B cell (primary cell): Measurements from ENCODE around the gene CUL9. TPM values are rescaled to one million over a fixed set of nuclear protein-coding genes. Genes with fewer than 3 reads are reported as not detected.

Source experiments
- ATAC-seq: fragments of 200-7000 bp; cut with Tn5 transposase; one replicate; pipeline ENCODE4 v1.10.0; 2021; ENCODE audit warnings: low read depth, mild to moderate bottlenecking, moderate number of reproducible peaks, moderate library complexity
- CTCF ChIA-PET: fragments of 350-600 bp; sonication (Branson Sonifier 250); formaldehyde crosslinking; loops from one replicate; lab custom pipeline; 2021; ENCODE audit warnings: antibody characterized with exemption, inconsistent platforms; lab: Charles Lee
- POLR2A ChIA-PET: fragments of 350-600 bp; sonication (Branson Sonifier 250); formaldehyde crosslinking; loops from one replicate; lab custom pipeline; 2021; ENCODE audit warnings: antibody characterized with exemption; lab: Charles Lee
- DNase-seq: peaks from one replicate; pipeline ENCODE4 v3.0.0; 2013
- H2AFZ ChIP-seq: 2 replicates; pipeline ENCODE4 v1.6.1; 2012; ENCODE audit warnings: mild to moderate bottlenecking, low read depth, low read length; ENCODE audit not compliant: insufficient read depth, poor library complexity, severe bottlenecking
- H3K27ac ChIP-seq, 2 donors: 1 replicate in 1 of 2; 2 replicates in 1 of 2; pipeline ENCODE4 v1.5.1; 2012 to 2013; ENCODE audit warnings: low read length in 2 of 2, mild to moderate bottlenecking in 2 of 2, moderate library complexity in 1 of 2
- H3K27me3 ChIP-seq, 4 experiments: fragments of 200-600 bp in 1 of 4; sonication (generic) in 1 of 4; replicated peaks in 1 of 4; 1 replicate in 2 of 4; 2 replicates in 2 of 4; pipeline versions ENCODE4 v1.6.1 to v1.7.0; 2013 to 2016; ENCODE audit warnings: low read length in 3 of 4, mild to moderate bottlenecking in 2 of 4, mixed read lengths in 1 of 4, moderate library complexity in 1 of 4; ENCODE audit not compliant: insufficient read depth in 4 of 4, control insufficient read depth in 3 of 4; ENCODE audit errors: control extremely low read depth in 1 of 4
- H3K36me3 ChIP-seq, 2 experiments: replicated peaks in 1 of 2; 1 replicate in 1 of 2; 2 replicates in 1 of 2; pipeline versions ENCODE4 v1.6.1 to v1.7.1; 2013; ENCODE audit warnings: low read length in 1 of 2; ENCODE audit not compliant: insufficient read depth in 2 of 2, control insufficient read depth in 1 of 2; ENCODE audit errors: control extremely low read depth in 1 of 2, extremely low read depth in 1 of 2
- H3K4me1 ChIP-seq, 2 donors: fragments of 200-600 bp in 1 of 2; sonication (generic) in 1 of 2; 1 replicate in 1 of 2; 2 replicates in 1 of 2; pipeline versions ENCODE4 v1.5.1 to v1.6.1; 2013 to 2017; ENCODE audit warnings: low read length in 2 of 2; ENCODE audit not compliant: control insufficient read depth in 2 of 2, insufficient read depth in 2 of 2
- H3K4me2 ChIP-seq: replicated peaks from 2 replicates; pipeline ENCODE3; 2012; ENCODE audit warnings: mild to moderate bottlenecking, low read depth, low read length; ENCODE audit not compliant: poor library complexity, severe bottlenecking
- H3K4me3 ChIP-seq, 5 experiments: fragments of 200-600 bp in 1 of 5; sonication (generic) in 1 of 5; 1 replicate in 3 of 5; 2 replicates in 2 of 5; pipeline versions ENCODE4 v1.5.1 to v1.7.0; 2011 to 2016; ENCODE audit warnings: low read length in 4 of 5, mild to moderate bottlenecking in 4 of 5, low read depth in 2 of 5, control low read depth in 1 of 5, moderate library complexity in 1 of 5; ENCODE audit not compliant: insufficient read depth in 1 of 5; ENCODE audit errors: control extremely low read depth in 1 of 5, extremely low read depth in 1 of 5
- H3K79me2 ChIP-seq: fragments of 200-600 bp; sonication (generic); one replicate; pipeline ENCODE4 v1.6.0; 2016; ENCODE audit warnings: low read length; ENCODE audit not compliant: control insufficient read depth, insufficient read depth
- H3K9ac ChIP-seq: fragments of 200-600 bp; sonication (generic); 2 replicates; pipeline ENCODE4 v1.6.1; 2017; ENCODE audit warnings: mild to moderate bottlenecking, low read length, moderate library complexity
- H3K9me3 ChIP-seq, 3 donors: one replicate each; pipeline versions ENCODE4 v1.6.1 to v1.7.1; 2013; ENCODE audit warnings: low read length in 2 of 3; ENCODE audit not compliant: control insufficient read depth in 2 of 3, insufficient read depth in 1 of 3; ENCODE audit errors: control extremely low read depth in 1 of 3
- H4K20me1 ChIP-seq: 2 replicates; pipeline ENCODE4 v1.6.0; 2012; ENCODE audit warnings: mild to moderate bottlenecking, low read length; ENCODE audit not compliant: insufficient read depth, control insufficient read depth, poor library complexity, severe bottlenecking
- H3K27ac Mint-ChIP-seq: one replicate; pipeline ENCODE4 v1.8.0; 2021; ENCODE audit warnings: mixed read lengths
- H3K27me3 Mint-ChIP-seq: one replicate; pipeline ENCODE4 v1.8.0; 2021; ENCODE audit warnings: mixed read lengths
- H3K4me1 Mint-ChIP-seq: one replicate; pipeline ENCODE4 v1.8.0; 2021; ENCODE audit warnings: mixed read lengths
- H3K4me3 Mint-ChIP-seq: one replicate; pipeline ENCODE4 v1.8.0; 2021; ENCODE audit warnings: mixed read lengths
- H3K9me3 Mint-ChIP-seq: one replicate; pipeline ENCODE4 v1.8.0; 2022; ENCODE audit warnings: mixed read lengths; ENCODE audit not compliant: insufficient read depth
- CTCF ChIP-seq: fragments of 200-600 bp; IDR thresholded peaks from one replicate; pipeline ENCODE4 v1.8.0; 2022; ENCODE audit warnings: antibody characterized with exemption, mild to moderate bottlenecking
- EZH2 ChIP-seq: IDR thresholded peaks from 2 replicates; pipeline ENCODE4 v1.6.1; 2012; ENCODE audit warnings: borderline replicate concordance, low read depth, mild to moderate bottlenecking, moderate library complexity, low read length; ENCODE audit not compliant: insufficient read depth, poor library complexity, severe bottlenecking
- WGBS: methylation state at CpG from one replicate; pipeline ENCODE4 v1.1.5; 2013; ENCODE audit warnings: missing lambda C conversion rate; ENCODE audit not compliant: insufficient coverage; 5-methylcytosine and 5-hydroxymethylcytosine counted together
- intact Hi-C: fragments of 100-400 bp; cut with micrococcal nuclease; formaldehyde crosslinking; loops from one replicate; pipeline ENCODE4 v1.10.0; 2022
- polyA plus RNA-seq: library from polyadenylated mRNA; depleted of rRNA; stranded (reverse); fragments of >200 nt; gene quantifications from 2 replicates; pipeline ENCODE4 v1.2.3, GENCODE V29; 2012
- total RNA-seq, 2 donors: library from RNA; stranded (reverse); fragments of 120-200 nt in 1 of 2; gene quantifications; 1 replicate in 1 of 2; 2 replicates in 1 of 2; pipeline versions ENCODE4 v1.2.3 to v1.2.4, GENCODE V29; 2013 to 2022

CUL9 gene
- total and polyA plus RNA-seq, 2 donors (not counting 1 experiment from before 2014, with no cell fraction given), result 98.0 to 110 TPM

GRCh38 chr6:43189776-43190304 is 7.8 kb downstream of the CUL9 start:
- DNase-seq, result no peak
- no peaks in the 10 kb centered on the region for H3K9me3 ChIP-seq
- no peak overlapping the region for H3K27ac Mint-ChIP-seq
- ChIA-PET CTCF (no interaction called here), POLR2A (no interaction called here)
- H3K4me3 ChIP-seq, result no peak overlapping the region
- no peaks in the 10 kb centered on the region for H3K27me3 ChIP-seq
- H3K4me2 ChIP-seq, result no peak overlapping the region
- intact Hi-C loops, result no loop called here
- H3K4me3 Mint-ChIP-seq, result no peak overlapping the region
- TF ChIP-seq CTCF, result no peak
- TF ChIP-seq EZH2, result no peak
- no peak for ATAC-seq
- WGBS, result no CpG with 5 or more reads among the region's 6 CpGs
- H3K27me3 Mint-ChIP-seq, result no peaks in the 10 kb centered on the region
- H4K20me1 ChIP-seq, result no peaks in the 10 kb centered on the region
- no peak overlapping the region for H3K9ac ChIP-seq
- no peak overlapping the region for H3K27ac ChIP-seq
- no peaks in the 10 kb centered on the region for H3K4me1 ChIP-seq
- H2AFZ ChIP-seq, result no peak overlapping the region
- H3K9me3 Mint-ChIP-seq, result no peaks in the 10 kb centered on the region
- H3K36me3 ChIP-seq, result peaks cover 5 to 64% of the 10 kb centered on the region in 2 experiments
- peaks cover 48% of the 10 kb centered on the region for H3K79me2 ChIP-seq
- H3K4me1 Mint-ChIP-seq, result peaks cover 6% of the 10 kb centered on the region

GRCh38 chr6:43192911-43193310 is 10.9 kb downstream of the CUL9 start:
- intact Hi-C loops, result no loop called here
- TF ChIP-seq CTCF (no peak), EZH2 (no peak)
- H3K27me3 Mint-ChIP-seq, result no peaks in the 10 kb centered on the region
- no peak overlapping the region for H3K27ac ChIP-seq
- WGBS, result 100% methylated on average over 9 of the region's 9 CpGs
- H3K4me3 Mint-ChIP-seq, result no peak overlapping the region
- H3K9ac ChIP-seq, result no peak overlapping the region
- DNase-seq (no peak), ATAC-seq (no peak)
- H3K36me3 ChIP-seq, result peaks cover 0 to 63% of the 10 kb centered on the region in 2 experiments
- H3K4me2 ChIP-seq, result no peak overlapping the region
- no peaks in the 10 kb centered on the region for H3K9me3 Mint-ChIP-seq
- H4K20me1 ChIP-seq, result no peaks in the 10 kb centered on the region
- ChIA-PET POLR2A (no interaction called here), CTCF (no interaction called here)
- peaks cover 3% of the 10 kb centered on the region for H3K4me1 Mint-ChIP-seq
- no peaks in the 10 kb centered on the region for H3K9me3 ChIP-seq
- no peak overlapping the region for H2AFZ ChIP-seq
- H3K27ac Mint-ChIP-seq, result no peak overlapping the region
- no peaks in the 10 kb centered on the region for H3K4me1 ChIP-seq
- no peaks in the 10 kb centered on the region for H3K27me3 ChIP-seq
- H3K4me3 ChIP-seq, result no peak overlapping the region
- H3K79me2 ChIP-seq, result peaks cover 17% of the 10 kb centered on the region
